Liver (tissue), 3 donors: ENCODE measurements around the gene SLC29A3.

Experiments
- CTCF ChIP-seq: fragments of 150-350 bp; IDR thresholded peaks from 2 replicates; pipeline ENCODE4 v1.5.1; 2017; ENCODE audit warnings: improper control_type of control experiment, low read depth, low read length; ENCODE audit not compliant: missing input control
- FOXA1 ChIP-seq: IDR thresholded peaks from 2 replicates; pipeline ENCODE4 v1.6.1; 2016; ENCODE audit warnings: antibody characterized with exemption
- HNF4A ChIP-seq, 2 donors: conservative IDR thresholded peaks; 2 replicates each; pipeline ENCODE4 v1.6.1; 2016; ENCODE audit warnings: antibody characterized with exemption in 2 of 2, mild to moderate bottlenecking in 2 of 2
- HNF4G ChIP-seq: IDR thresholded peaks from 2 replicates; pipeline ENCODE4 v1.6.1; 2016; ENCODE audit warnings: antibody characterized with exemption
- MAX ChIP-seq: IDR thresholded peaks from 2 replicates; pipeline ENCODE4 v1.6.1; 2016; ENCODE audit warnings: antibody characterized with exemption
- REST ChIP-seq: IDR thresholded peaks from 2 replicates; pipeline ENCODE4 v1.6.1; 2016; ENCODE audit warnings: antibody characterized with exemption, mild to moderate bottlenecking
- SP1 ChIP-seq: IDR thresholded peaks from 2 replicates; pipeline ENCODE4 v1.6.1; 2018; ENCODE audit warnings: antibody characterized with exemption, mild to moderate bottlenecking
- YY1 ChIP-seq: IDR thresholded peaks from 2 replicates; pipeline ENCODE4 v1.6.1; 2016; ENCODE audit warnings: antibody characterized with exemption, mild to moderate bottlenecking
- donor health status: healthy.
- donor health status: healthy.

- no peak for TF ChIP-seq YY1
- TF ChIP-seq SP1: peak; percentile 77
- TF ChIP-seq CTCF: no peak
- peak; percentile 82 for TF ChIP-seq MAX
- TF ChIP-seq HNF4A (conservative IDR thresholded peaks at IDR 0.05): peak; percentile 88 to 93
- TF ChIP-seq FOXA1: no peak
- peak; percentile 56 for TF ChIP-seq REST
- TF ChIP-seq HNF4G: peak; percentile 67
Measured at GRCh38 chr10:71334221-71334791, 15.2 kb downstream of the SLC29A3 start.
